HG03108 (cell line): Measurements from ENCODE around the gene FHL3.

Experiments used
- ATAC-seq: cut with Tn5 transposase; IDR thresholded peaks from one replicate; pipeline ENCODE4 v1.9.1; 2021; ENCODE audit warnings: moderate library complexity; ENCODE audit not compliant: unreplicated experiment

Gene FHL3

DNA sequence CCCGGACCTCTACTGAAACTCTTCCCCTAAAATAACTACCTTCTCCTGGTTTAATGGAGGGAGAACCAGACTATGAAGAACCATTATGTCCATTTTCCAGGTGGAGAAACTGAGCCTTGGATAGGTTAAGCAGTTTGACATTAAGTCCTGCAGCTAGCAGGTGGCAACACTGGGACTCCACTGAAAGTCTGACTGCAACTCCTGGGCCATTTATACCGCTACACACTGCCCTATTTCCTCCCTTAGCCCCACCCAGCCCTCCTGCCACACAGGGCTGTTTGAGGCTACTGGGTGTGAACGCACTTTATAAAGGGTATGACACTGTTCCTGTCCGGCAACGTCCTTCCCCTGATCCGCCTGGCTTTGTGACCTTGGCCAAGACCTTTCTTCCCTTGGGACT, 58.0 kb downstream of the FHL3 start:
- no peak for ATAC-seq
